Activated B cell treated with CpG ODN at 0.5 μM for 24 hours (primary cell): ENCODE measurements around the gene F2RL1. TPM values are rescaled to one million over a fixed set of nuclear protein-coding genes. Genes with fewer than 3 reads are reported as not detected.
"Not testable (repeated sequence)": the region's sequence is repeated elsewhere in the genome, so short reads cannot be mapped to it uniquely, and the experiment has no call there.

Experiments
- ATAC-seq: fragments of 200-7000 bp; cut with Tn5 transposase; one replicate; pipeline ENCODE4 v1.10.0; 2021; ENCODE audit warnings: low read depth, mild to moderate bottlenecking, moderate library complexity
- CTCF ChIA-PET: fragments of 350-600 bp; sonication (Branson Sonifier 250); formaldehyde crosslinking; loops from one replicate; lab custom pipeline; 2021; ENCODE audit warnings: antibody characterized with exemption; lab: Charles Lee
- POLR2A ChIA-PET: fragments of 350-600 bp; sonication (Branson Sonifier 250); formaldehyde crosslinking; loops from one replicate; lab custom pipeline; 2021; ENCODE audit warnings: antibody characterized with exemption; lab: Charles Lee
- DNase-seq: peaks from one replicate; pipeline ENCODE4 v3.0.0; 2022
- H3K27ac Mint-ChIP-seq: one replicate; pipeline ENCODE4 v1.8.0; 2020; ENCODE audit warnings: mixed read lengths
- H3K27me3 Mint-ChIP-seq: one replicate; pipeline ENCODE4 v1.8.0; 2021; ENCODE audit warnings: mixed read lengths
- H3K36me3 Mint-ChIP-seq: one replicate; pipeline ENCODE4 v1.8.0; 2021; ENCODE audit warnings: low read depth, mixed read lengths
- H3K4me1 Mint-ChIP-seq: one replicate; pipeline ENCODE4 v1.8.0; 2021; ENCODE audit warnings: mixed read lengths
- H3K4me3 Mint-ChIP-seq: one replicate; pipeline ENCODE4 v1.8.0; 2020; ENCODE audit warnings: mild to moderate bottlenecking, mixed read lengths
- H3K9me3 Mint-ChIP-seq: one replicate; pipeline ENCODE4 v1.8.0; 2020; ENCODE audit warnings: mixed read lengths
- CTCF ChIP-seq: fragments of 200-600 bp; IDR thresholded peaks from one replicate; pipeline ENCODE4 v1.8.0; 2022; ENCODE audit warnings: antibody characterized with exemption, mild to moderate bottlenecking
- intact Hi-C: fragments of 100-400 bp; cut with micrococcal nuclease; formaldehyde crosslinking; loops from one replicate; pipeline ENCODE4 v1.15.1; 2024
- total RNA-seq: library from RNA; stranded (reverse); gene quantifications from 2 replicates; pipeline ENCODE4 v1.2.3, GENCODE V29; 2022

The F2RL1 gene
- total RNA-seq, 1 donor from 2014 or later = 0.22 TPM

- H3K4me3 Mint-ChIP-seq = no peak overlapping the region
- CTCF ChIA-PET = no interaction called here
- peaks cover 5% of the 10 kb centered on the region for H3K9me3 Mint-ChIP-seq
- POLR2A ChIA-PET = no interaction called here
- TF ChIP-seq CTCF = no peak
- no peak overlapping the region for H3K27ac Mint-ChIP-seq
- ATAC-seq (no peak), DNase-seq (no peak)
- peaks cover 8% of the 10 kb centered on the region for H3K27me3 Mint-ChIP-seq
- H3K36me3 Mint-ChIP-seq = no peaks in the 10 kb centered on the region
- no peaks in the 10 kb centered on the region for H3K4me1 Mint-ChIP-seq
- intact Hi-C loops = no loop called here
Observed at GRCh38 chr5:76808141-76808691, 10.6 kb upstream of the F2RL1 start.

- Mint-ChIP-seq H3K4me1 (no peaks in the 10 kb centered on the region), H3K36me3 (no peaks in the 10 kb centered on the region), H3K27ac (no peak overlapping the region), H3K27me3 (peaks cover 7% of the 10 kb centered on the region), H3K4me3 (no peak overlapping the region), H3K9me3 (peaks cover 5% of the 10 kb centered on the region)
- intact Hi-C loops = no loop called here
- ChIA-PET POLR2A (no interaction called here), CTCF (no interaction called here)
- no peak for ATAC-seq
- no peak for TF ChIP-seq CTCF
- no peak for DNase-seq
Observed at GRCh38 chr5:76809141-76809540, 9.7 kb upstream of the F2RL1 start.

- POLR2A ChIA-PET = no interaction called here
- ATAC-seq (no peak), DNase-seq (no peak)
- peaks cover 5% of the 10 kb centered on the region for H3K9me3 Mint-ChIP-seq
- H3K4me1 Mint-ChIP-seq = no peaks in the 10 kb centered on the region
- CTCF ChIA-PET = no interaction called here
- H3K27me3 Mint-ChIP-seq = peaks cover 8% of the 10 kb centered on the region
- H3K4me3 Mint-ChIP-seq = no peak overlapping the region
- H3K36me3 Mint-ChIP-seq = no peaks in the 10 kb centered on the region
- TF ChIP-seq CTCF = no peak
- intact Hi-C loops = no loop called here
- no peak overlapping the region for H3K27ac Mint-ChIP-seq
Observed at GRCh38 chr5:76810236-76810635, 8.6 kb upstream of the F2RL1 start.

- ATAC-seq (no peak), DNase-seq (no peak)
- no peak for TF ChIP-seq CTCF
- H3K27ac Mint-ChIP-seq = no peak overlapping the region
- no peaks in the 10 kb centered on the region for H3K4me1 Mint-ChIP-seq
- no peak overlapping the region for H3K4me3 Mint-ChIP-seq
- H3K9me3 Mint-ChIP-seq = peaks cover 5% of the 10 kb centered on the region
- CTCF ChIA-PET = no interaction called here
- POLR2A ChIA-PET = interaction anchor here (0.6 kb wide), 1 partner anchor 84 kb away, joined by 3 read pairs; no protein-coding TSS in a partner anchor
- intact Hi-C loops = no loop called here
- peaks cover 11% of the 10 kb centered on the region for H3K27me3 Mint-ChIP-seq
- no peaks in the 10 kb centered on the region for H3K36me3 Mint-ChIP-seq
Observed at GRCh38 chr5:76811214-76811613, 7.6 kb upstream of the F2RL1 start.

- H3K9me3 Mint-ChIP-seq, H3K36me3 Mint-ChIP-seq, H3K27ac Mint-ChIP-seq, DNase-seq, H3K4me1 Mint-ChIP-seq, POLR2A ChIA-PET, intact Hi-C loops, H3K4me3 Mint-ChIP-seq, ATAC-seq, CTCF ChIA-PET: not testable (repeated sequence)
- peaks cover 19% of the 10 kb centered on the region for H3K27me3 Mint-ChIP-seq
Observed at GRCh38 chr5:76812209-76812608, 6.6 kb upstream of the F2RL1 start.
